NCI-H146 (cell line): ENCODE results near the gene LEF1.
A peak's percentile ranks its signal among the peaks of the same experiment; 100 is the strongest.

ENCODE experiments used
- DNase-seq: peaks from one replicate; lab custom pipeline; 2025; lab: John Stamatoyannopoulos, UW

Gene LEF1

GRCh38 chr4:108174856-108175255 is 6.1 kb upstream of the LEF1 start:
- DNase-seq: no peak

- DNase-seq: no peak
Measured at GRCh38 chr4:108173599-108174057, 4.9 kb upstream of the LEF1 start.

- peak; percentile 69 for DNase-seq
Measured at GRCh38 chr4:108172753-108173598, 4.2 kb upstream of the LEF1 start.

DNA sequence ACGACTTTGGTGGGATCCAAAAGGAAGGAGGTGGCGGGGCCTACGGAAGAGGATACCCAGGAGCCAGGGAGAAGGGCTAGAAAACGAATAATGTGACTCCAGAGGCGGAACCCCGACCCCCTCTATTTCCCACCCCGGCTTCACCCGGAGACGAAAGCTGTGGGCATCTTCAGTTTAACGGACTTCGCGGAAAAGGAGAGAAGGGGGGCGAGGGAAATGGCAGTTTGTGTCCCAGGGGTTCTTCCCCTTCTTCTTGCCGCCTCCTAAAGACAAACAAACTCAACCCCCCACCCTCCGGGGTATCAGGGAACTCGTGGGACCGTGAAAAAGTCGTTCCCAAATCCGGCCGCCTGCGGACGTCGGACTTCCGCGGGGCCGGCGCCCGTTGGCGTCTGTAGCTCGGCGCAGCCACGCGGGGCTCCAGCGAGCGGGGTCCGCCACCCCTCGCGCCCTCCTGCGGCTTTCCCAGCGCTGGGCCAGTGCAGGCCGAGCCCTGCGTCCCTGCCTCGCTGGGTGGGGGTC is 3.6 kb upstream of the LEF1 start:
- no peak for DNase-seq

DNA sequence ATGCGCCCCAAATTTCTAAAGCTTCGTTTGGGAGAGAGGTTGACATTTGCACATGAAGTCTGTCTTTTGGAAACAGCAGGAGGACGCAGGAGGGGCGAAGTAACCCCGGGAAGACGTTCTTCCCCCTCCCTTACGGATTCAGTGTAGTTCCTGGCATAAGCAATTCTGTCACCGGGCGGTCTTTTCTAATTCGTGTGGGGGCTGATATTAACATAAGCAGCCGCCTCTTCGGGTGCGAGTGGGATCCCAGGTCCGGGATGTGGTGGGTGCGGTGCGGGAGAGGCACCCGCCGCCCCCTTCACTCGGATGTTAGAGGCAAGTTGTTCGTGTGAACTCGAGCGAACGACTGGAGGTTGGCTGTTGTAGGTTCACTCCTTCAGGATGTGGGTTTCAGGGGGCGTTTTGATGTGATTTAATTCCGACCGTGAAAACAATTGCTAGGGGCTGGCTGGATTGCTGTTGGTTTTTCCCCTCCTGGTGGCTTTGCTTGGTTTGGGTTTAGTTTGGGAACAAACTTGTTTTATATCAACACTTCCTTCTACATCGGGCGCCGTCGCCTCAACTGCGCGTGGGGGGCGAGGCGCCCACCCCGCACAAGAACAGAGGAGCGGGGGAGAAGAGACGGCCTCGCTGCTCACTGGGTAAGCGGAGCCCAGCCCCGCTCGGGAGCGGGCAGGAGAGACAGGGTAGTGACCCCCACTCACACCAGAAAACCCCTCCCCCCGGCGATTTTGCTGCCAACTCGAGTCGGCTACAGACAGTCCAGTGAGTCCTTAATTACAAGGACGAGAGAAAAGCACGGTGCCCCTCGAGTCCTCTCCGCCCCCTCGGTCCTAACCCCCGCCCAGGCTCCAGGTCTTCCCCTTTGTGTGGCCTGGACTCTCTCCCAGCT is 2.9 kb upstream of the LEF1 start:
- DNase-seq: no peak

DNA sequence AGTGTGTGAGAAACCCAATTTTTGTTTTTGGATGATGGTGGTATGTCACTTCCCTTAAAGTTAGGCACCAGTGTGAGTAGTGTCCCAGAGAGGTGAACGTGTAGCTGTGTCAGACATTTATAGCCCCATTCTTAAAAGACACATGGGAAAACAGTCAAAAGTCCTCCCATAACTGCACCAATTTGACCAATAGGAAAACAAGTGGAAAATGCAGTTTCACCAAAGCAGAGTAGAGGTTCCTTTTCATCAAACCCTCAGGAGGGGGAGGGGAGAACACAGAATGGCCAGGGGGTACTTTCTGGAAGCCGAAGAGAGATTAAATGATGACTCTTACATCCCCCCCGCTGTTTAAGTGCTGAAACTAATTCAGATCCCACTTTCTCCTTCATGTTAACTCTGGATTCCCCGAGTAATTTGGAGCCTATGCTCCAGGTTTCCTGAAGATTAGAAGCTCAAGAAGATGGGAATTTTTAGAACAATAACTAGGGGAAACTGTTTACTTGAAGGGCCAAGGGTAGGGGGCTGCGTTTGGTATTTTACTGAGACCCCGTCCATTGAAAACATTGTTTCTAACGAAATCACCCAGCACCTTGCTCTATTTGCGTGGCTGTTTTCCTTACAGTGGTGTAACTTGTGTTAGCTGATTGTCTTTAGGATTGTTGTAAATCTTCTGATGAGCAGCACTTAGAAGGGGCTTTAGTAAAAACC is 2.1 kb upstream of the LEF1 start:
- DNase-seq: no peak

DNA sequence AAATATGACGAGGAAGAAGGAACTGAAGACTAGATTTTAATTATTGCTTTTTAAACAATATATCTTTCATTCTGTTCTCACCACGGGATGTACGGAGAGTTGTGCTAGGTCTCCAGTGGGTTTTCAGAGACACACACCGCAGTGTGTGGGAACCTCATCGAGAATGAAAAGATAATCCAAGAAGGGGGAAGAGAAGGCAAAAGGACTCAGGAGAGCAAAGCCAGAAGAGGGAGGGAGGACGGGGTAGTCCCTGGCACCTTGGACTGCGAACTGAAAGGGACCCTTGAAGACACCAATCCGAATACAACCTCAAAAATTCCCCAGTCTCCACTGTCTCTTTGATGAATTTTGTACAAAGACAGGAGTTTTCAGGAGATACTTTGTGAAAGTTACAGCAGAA is 932 bp upstream of the LEF1 start:
- DNase-seq: no peak

GRCh38 chr4:108168160-108168670 is 517 bp downstream of the LEF1 start:
- peak; percentile 53 for DNase-seq

DNA sequence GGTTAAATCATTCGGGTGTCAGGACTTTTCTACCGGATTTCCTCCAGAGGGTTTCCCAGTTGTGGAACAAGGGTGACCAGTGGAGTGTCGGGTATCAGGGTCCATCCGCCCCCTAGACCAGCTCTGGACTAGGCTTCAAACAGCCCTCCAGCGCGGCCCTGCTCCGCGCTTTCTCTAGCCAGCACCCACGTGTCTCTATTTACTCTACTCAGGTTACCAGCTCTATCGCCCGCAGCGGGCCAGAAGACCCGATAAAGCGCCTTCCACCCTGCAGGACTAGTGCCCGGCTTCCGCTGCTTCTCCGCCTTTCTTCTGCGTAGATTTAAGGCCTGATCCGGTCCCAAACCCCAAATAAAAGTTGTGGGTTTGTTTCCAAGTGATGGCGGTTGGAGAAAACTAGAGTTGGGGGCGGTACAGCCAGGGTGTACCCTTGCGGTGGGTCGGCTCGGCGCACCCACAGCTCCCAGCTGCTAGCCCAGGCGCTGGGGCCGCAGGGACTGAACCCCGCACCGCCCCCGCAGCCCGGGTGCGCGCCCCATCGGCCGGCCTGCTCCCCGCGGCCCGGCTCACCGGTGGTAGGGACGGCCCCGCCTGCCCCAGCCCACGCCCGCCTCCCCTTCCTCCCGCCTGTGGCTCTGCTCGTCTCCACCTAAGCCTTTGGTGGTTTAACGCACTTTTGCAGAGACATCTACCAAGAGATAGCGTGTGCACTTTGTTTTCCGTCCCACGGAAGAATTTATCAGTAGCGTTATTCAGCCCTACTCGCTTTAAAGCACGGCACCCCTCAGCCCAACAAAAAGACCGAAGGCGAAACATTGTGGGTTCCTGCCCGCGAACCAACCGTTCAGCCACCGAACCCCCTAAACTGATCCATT is 2.1 kb downstream of the LEF1 start:
- peak; percentile 70 for DNase-seq

DNA sequence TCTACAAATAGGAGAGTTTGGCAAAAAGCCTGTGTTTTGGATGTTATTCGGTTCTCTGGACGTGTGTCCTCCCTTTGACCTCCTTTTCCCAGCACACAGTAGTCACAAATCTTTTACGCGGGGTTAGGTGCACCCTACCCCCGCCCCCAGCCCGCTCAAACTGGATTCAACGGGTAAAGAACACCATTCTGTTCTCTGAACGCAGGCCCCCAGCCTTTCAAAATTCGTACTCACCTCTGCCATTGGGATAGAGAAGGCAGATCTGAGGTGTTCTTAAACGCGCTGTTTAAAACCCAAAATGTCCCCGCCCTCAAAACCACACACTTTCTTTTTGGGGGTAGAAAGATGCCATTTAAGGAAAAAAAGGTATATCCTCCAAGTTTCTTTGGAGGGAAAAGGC is 2.7 kb downstream of the LEF1 start:
- no peak for DNase-seq

- no peak for DNase-seq
Measured at GRCh38 chr4:108165586-108165985, 3.1 kb downstream of the LEF1 start.

DNA sequence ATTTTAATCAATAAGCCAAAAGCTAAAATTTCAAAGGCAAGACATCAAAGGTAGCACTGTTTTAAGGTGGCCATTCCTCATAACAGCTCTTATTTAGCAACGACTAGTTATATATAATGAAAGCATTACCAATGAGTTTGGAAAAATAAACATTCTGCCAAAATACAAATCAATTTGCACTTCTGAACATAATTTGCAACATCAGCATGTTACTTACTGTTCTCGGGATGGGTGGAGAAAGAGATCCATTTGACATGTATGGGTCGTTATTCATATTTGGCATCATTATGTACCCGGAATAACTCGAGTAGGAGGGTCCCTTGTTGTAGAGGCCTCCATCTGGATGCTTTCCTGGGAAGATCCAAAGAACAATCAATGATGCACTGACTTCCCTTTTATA is 5.4 kb downstream of the LEF1 start:
- DNase-seq: no peak

GRCh38 chr4:108160741-108161352 is 7.9 kb downstream of the LEF1 start:
- DNase-seq: no peak

DNA sequence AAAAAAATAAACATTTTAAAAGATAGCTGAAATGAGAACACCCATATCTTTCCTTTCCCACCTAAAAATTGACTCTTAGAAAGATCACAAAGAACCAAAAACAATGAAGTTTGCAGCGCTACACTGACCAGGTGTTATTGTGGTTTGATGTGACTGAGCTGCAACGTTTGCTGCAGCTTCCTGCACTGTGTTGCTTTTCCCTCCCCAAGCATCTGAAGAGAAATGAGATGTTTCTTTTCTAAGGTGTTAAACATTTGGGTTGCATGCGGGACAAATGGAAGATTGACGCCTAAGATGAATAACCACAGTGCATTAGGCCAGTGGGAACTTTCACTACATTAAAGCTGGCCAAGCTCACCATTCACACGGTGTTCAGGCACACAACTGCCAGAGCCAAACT is 8.9 kb downstream of the LEF1 start:
- DNase-seq: no peak

GRCh38 chr4:108157655-108158054 is 11.1 kb downstream of the LEF1 start:
- DNase-seq: no peak

DNA sequence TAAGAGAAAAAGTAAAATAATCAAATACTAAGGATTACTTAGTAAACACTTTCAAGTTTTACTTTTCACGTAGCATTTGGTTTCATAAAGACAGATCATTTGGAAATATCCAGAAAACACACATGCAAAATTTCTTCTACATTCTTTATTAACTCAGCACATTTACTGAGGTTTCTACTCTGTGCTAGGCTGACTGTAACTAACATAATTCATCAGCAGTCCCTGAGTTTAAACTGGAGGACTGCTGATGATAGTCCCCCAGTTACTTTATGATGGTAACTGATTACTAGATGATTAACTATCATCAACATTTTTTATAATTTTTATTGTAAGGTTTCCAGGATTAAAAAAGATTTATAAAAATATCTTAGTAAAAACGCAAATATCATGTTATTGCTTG is 12.3 kb downstream of the LEF1 start:
- no peak for DNase-seq

DNA sequence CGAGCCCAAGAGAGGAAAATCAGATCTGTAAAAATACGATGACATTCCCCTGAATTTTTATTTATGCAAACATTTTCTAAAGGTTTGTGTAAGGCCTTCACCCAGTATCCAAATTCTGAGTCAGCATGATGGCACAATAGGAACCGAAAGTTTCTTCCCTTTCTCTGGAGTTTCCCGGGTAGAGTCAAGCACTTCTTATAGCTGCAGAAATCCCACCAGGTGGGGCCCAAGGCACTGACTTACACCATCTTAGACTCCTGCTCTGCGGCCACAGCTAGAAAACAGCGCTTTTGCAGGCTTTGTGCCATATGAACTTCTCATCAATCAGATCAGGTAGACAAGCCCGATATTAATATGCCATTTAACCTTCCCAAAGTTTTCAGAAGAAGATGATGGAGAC is 13.4 kb downstream of the LEF1 start:
- DNase-seq: no peak

DNA sequence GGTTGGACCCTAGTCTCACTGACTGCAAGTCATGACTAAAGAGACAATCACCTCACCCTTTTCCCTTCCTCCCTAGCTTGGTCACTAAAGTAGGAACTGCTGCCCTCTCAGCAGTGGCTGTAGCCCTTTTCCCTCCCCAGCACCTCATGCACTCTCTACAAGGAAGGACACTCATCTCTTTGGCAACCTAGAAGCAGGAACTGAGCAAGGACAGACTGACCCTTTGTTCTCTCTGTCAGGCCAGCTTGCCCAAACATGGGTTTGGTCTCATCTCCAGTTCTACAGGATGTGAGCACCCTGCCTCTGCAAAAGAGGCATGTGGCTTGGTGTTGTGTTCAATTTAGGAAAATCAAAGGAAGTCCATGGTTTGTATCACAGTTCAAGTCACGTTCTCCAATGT is 15.8 kb downstream of the LEF1 start:
- no peak for DNase-seq

GRCh38 chr4:108149588-108150380 is 18.9 kb downstream of the LEF1 start:
- no peak for DNase-seq

DNA sequence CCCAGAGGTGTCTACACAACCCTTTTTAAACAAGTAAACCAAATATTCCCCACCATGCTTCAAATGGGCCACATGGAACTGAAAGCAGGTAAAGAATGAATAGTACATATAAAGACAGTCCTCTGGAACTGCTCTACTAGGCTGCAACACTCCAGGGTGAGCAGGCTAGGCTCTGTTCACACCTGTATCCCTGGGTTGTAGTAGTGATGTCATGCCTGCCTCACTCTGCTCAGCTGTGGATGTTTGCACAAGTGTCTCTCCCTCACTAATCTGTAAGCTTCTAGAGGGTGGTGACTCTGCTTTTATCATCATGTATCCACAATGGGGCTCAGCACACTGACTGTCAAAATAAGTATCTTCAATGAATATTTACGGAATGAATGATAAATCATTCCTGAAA is 20.4 kb downstream of the LEF1 start:
- peak; percentile 19 for DNase-seq
